ENCODE data around the gene EMX2. TPM values are rescaled to one million over a fixed set of nuclear protein-coding genes. Genes with fewer than 3 reads are reported as not detected.

Gene EMX2
- total RNA-seq, 1 experiment from 2014 or later = not detected

GRCh38 chr10:117578999-117579590, 36.5 kb downstream of the EMX2 start:
- Histone ChIP-seq H3K9me3 (ENCODE audit: control insufficient read depth in 1 of 2, insufficient read depth in 1 of 2, low read depth in 1 of 2, low read length in 2 of 2) (no peaks in the 10 kb centered on the region), H3K9ac (ENCODE audit: low read length) (no peak overlapping the region), H4K20me1 (ENCODE audit: insufficient read depth) (no peaks in the 10 kb centered on the region), H2AFZ (ENCODE audit: low read depth, low read length, poor library complexity, severe bottlenecking) (no peak overlapping the region), H3K4me3 (replicated peaks in 1 of 2; ENCODE audit: low read depth in 1 of 2, low read length in 2 of 2) (no peak overlapping the region), H3K9me2 (ENCODE audit: insufficient read depth) (no peaks in the 10 kb centered on the region), H3K4me1 (ENCODE audit: control insufficient read depth in 1 of 2, insufficient read depth in 2 of 2, low read length in 2 of 2) (no peaks in the 10 kb centered on the region), H3K36me3 (ENCODE audit: control insufficient read depth in 1 of 2, insufficient read depth in 2 of 2, low read length in 2 of 2) (no peaks in the 10 kb centered on the region), H3K27me3 (ENCODE audit: insufficient read depth, low read length) (peaks cover 83% of the 10 kb centered on the region), H3K79me2 (ENCODE audit: insufficient read depth, low read length) (no peaks in the 10 kb centered on the region), H3K4me2 (ENCODE audit: low read length) (no peak overlapping the region), H3K27ac (ENCODE audit: low read depth, low read length) (no peak overlapping the region)
- no peak for DNase-seq (ENCODE audit: low read depth, low spot score)
- RAD21 ChIA-PET (ENCODE audit: low non-redundant PET in 1 of 2, low total read pairs in 2 of 2, uncharacterized antibody in 2 of 2, unreplicated experiment in 2 of 2) = no interaction called here
- 0 out of 2 replicates have a peak, but pooled peaks have one; percentile 22 for ATAC-seq
- CTCF ChIA-PET = no interaction called here
- POLR2A ChIA-PET = no interaction called here
- no TSS peak for BruUV-seq (replicated peaks)
- TF ChIP-seq JUND (IDR thresholded peaks at IDR 0.05) = no peak
- no peak for TF ChIP-seq POLR2AphosphoS5 (IDR thresholded peaks at IDR 0.05; ENCODE audit: low read depth, low read length)
- TF ChIP-seq YY1 (IDR thresholded peaks at IDR 0.05; ENCODE audit: extremely low read depth, insufficient replicate concordance, low read depth, low read length) = no peak
- TF ChIP-seq ZNF274 (IDR thresholded peaks at IDR 0.05; ENCODE audit: low read depth, low read length) = no peak
- TF ChIP-seq EGR1 (IDR thresholded peaks at IDR 0.05; ENCODE audit: low read depth) = no peak
- no peak for TF ChIP-seq POLR2A (IDR thresholded peaks at IDR 0.05; ENCODE audit: borderline replicate concordance, extremely low read depth, insufficient read depth, insufficient read length)
- no peak for TF ChIP-seq FOSL1 (IDR thresholded peaks at IDR 0.05; ENCODE audit: low read depth)
- no peak for TF ChIP-seq SP1 (IDR thresholded peaks at IDR 0.05; ENCODE audit: low read depth)
- TF ChIP-seq EZH2 (IDR thresholded peaks at IDR 0.05) = no peak
- TF ChIP-seq CEBPB (IDR thresholded peaks at IDR 0.05; ENCODE audit: low read depth) = no peak
- no peak for TF ChIP-seq RAD21 (IDR thresholded peaks at IDR 0.05; ENCODE audit: low read depth)
- TF ChIP-seq, protein P1, sequence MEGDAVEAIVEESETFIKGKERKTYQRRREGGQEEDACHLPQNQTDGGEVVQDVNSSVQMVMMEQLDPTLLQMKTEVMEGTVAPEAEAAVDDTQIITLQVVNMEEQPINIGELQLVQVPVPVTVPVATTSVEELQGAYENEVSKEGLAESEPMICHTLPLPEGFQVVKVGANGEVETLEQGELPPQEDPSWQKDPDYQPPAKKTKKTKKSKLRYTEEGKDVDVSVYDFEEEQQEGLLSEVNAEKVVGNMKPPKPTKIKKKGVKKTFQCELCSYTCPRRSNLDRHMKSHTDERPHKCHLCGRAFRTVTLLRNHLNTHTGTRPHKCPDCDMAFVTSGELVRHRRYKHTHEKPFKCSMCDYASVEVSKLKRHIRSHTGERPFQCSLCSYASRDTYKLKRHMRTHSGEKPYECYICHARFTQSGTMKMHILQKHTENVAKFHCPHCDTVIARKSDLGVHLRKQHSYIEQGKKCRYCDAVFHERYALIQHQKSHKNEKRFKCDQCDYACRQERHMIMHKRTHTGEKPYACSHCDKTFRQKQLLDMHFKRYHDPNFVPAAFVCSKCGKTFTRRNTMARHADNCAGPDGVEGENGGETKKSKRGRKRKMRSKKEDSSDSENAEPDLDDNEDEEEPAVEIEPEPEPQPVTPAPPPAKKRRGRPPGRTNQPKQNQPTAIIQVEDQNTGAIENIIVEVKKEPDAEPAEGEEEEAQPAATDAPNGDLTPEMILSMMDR (IDR thresholded peaks at IDR 0.05 in 2 of 3, conservative IDR thresholded peaks at IDR 0.05 in 1 of 3; ENCODE audit: borderline replicate concordance in 1 of 3, insufficient read depth in 1 of 3, low read depth in 2 of 3, low read length in 2 of 3) = no peak
- TF ChIP-seq SIN3A (IDR thresholded peaks at IDR 0.05; ENCODE audit: low read depth) = no peak
- intact Hi-C loops (cut with micrococcal nuclease) = no loop called here
